ENCODE results near the gene DNLZ. TPM values are rescaled to one million over a fixed set of nuclear protein-coding genes. Genes with fewer than 3 reads are reported as not detected.

DNLZ gene
- total RNA-seq, 1 experiment from 2014 or later, result 26.5 TPM

Other genes with a start within 250 kb of the DNLZ start
- gene TMEM250, start 244.9 kb downstream of the DNLZ start, total RNA-seq (2021; ENCODE audit: unreplicated experiment), result 34.0 TPM
- 0.13 TPM for gene LHX3, start 158.6 kb downstream of the DNLZ start, total RNA-seq (2021; ENCODE audit: unreplicated experiment)
- gene QSOX2, start 117.9 kb downstream of the DNLZ start, total RNA-seq (2021; ENCODE audit: unreplicated experiment), result 40.0 TPM
- gene CCDC187, start 59.6 kb downstream of the DNLZ start, total RNA-seq (2021; ENCODE audit: unreplicated experiment), result not detected
- gene GPSM1, start 36.2 kb downstream of the DNLZ start, total RNA-seq (2021; ENCODE audit: unreplicated experiment), result 14.2 TPM
- gene CARD9, start 9.9 kb upstream of the DNLZ start, total RNA-seq (2021; ENCODE audit: unreplicated experiment), result 1.7 TPM
- gene SNAPC4, start 36.4 kb upstream of the DNLZ start, total RNA-seq (2021; ENCODE audit: unreplicated experiment), result 10.8 TPM
- 90.8 TPM for gene ENTR1, start 46.9 kb upstream of the DNLZ start, total RNA-seq (2021; ENCODE audit: unreplicated experiment)
- 60.9 TPM for gene PMPCA, start 46.9 kb upstream of the DNLZ start, total RNA-seq (2021; ENCODE audit: unreplicated experiment)
- 14.1 TPM for gene INPP5E, start 76.1 kb upstream of the DNLZ start, total RNA-seq (2021; ENCODE audit: unreplicated experiment)
- gene SEC16A, start 119.3 kb upstream of the DNLZ start, total RNA-seq (2021; ENCODE audit: unreplicated experiment), result 76.5 TPM
- gene NOTCH1, start 182.3 kb upstream of the DNLZ start, total RNA-seq (2021; ENCODE audit: unreplicated experiment), result 13.4 TPM